Measurements from ENCODE around the gene ZNF483. TPM values are rescaled to one million over a fixed set of nuclear protein-coding genes. Genes with fewer than 3 reads are reported as not detected.

ZNF483 gene
- total and polyA plus RNA-seq, 2 of the 4 experiments (the other 2 are of a cell fraction): 0.10 to 0.90 TPM

DNA sequence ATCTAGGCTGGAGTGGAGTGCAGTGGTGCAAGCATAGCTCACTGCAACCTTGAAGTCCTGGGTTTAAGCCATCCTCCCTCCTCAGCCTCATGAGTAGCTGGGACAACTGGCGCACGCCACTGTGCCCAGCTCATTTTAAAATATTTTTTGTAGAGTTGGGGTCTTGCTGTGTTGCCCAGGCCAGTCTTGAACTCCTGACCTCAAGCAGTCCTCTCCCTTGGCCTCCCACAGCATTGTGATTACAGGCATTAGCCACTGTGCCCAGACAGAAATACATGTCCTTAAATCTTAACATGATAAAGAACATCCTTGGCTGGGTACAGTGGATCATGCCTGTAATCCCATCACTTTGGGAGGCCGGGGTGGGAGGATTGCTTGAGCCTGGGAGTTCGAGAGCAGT, 6.7 kb downstream of the ZNF483 start:
- TF ChIP-seq CHD1 (IDR thresholded peaks at IDR 0.05; ENCODE audit: low read depth, low read length) (no peak), RCOR1 (IDR thresholded peaks at IDR 0.05; ENCODE audit: insufficient replicate concordance, low read length) (no peak), FOS (IDR thresholded peaks at IDR 0.05; ENCODE audit: low read depth, low read length) (no peak), CEBPB (IDR thresholded peaks at IDR 0.05; ENCODE audit: low read depth, low read length) (no peak), RAD21 (IDR thresholded peaks at IDR 0.05; ENCODE audit: low read length) (no peak), NFE2L2 (IDR thresholded peaks at IDR 0.05; ENCODE audit: low read depth, low read length) (no peak), MAFK (IDR thresholded peaks at IDR 0.05; ENCODE audit: low read depth, low read length) (no peak), MAZ (IDR thresholded peaks at IDR 0.05; ENCODE audit: borderline replicate concordance, low read depth, low read length) (no peak), POLR2A (IDR thresholded peaks at IDR 0.05; ENCODE audit: low read depth, low read length) (no peak)
- TF ChIP-seq, protein P1, sequence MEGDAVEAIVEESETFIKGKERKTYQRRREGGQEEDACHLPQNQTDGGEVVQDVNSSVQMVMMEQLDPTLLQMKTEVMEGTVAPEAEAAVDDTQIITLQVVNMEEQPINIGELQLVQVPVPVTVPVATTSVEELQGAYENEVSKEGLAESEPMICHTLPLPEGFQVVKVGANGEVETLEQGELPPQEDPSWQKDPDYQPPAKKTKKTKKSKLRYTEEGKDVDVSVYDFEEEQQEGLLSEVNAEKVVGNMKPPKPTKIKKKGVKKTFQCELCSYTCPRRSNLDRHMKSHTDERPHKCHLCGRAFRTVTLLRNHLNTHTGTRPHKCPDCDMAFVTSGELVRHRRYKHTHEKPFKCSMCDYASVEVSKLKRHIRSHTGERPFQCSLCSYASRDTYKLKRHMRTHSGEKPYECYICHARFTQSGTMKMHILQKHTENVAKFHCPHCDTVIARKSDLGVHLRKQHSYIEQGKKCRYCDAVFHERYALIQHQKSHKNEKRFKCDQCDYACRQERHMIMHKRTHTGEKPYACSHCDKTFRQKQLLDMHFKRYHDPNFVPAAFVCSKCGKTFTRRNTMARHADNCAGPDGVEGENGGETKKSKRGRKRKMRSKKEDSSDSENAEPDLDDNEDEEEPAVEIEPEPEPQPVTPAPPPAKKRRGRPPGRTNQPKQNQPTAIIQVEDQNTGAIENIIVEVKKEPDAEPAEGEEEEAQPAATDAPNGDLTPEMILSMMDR (conservative IDR thresholded peaks at IDR 0.05; ENCODE audit: low read depth, low read length): no peak
- H4K5ac ChIP-seq (ENCODE audit: low read depth, low read length): no peak overlapping the region
- no peaks in the 10 kb centered on the region for H3K79me1 ChIP-seq (ENCODE audit: low read depth in 1 of 2, low read length in 2 of 2)
- no TSS peak for BruUV-seq (replicated peaks)
- no peak overlapping the region for H2BK120ac ChIP-seq (ENCODE audit: low read depth, low read length)
- CTCF ChIA-PET: no interaction called here
- H4K8ac ChIP-seq (ENCODE audit: low read depth in 2 of 2, low read length in 2 of 2): no peak overlapping the region
- no peak overlapping the region for H3K9ac ChIP-seq (ENCODE audit: low read depth, low read length)
- no peak overlapping the region for H2BK20ac ChIP-seq (ENCODE audit: low read depth, low read length)
- H3K27ac ChIP-seq (ENCODE audit: insufficient read depth, low read length): no peak overlapping the region
- H2AFZ ChIP-seq (replicated peaks; ENCODE audit: low read length, poor library complexity): no peak overlapping the region
- no peaks in the 10 kb centered on the region for H4K20me1 ChIP-seq (ENCODE audit: insufficient read depth, low read length)
- H3K36me3 ChIP-seq (ENCODE audit: control insufficient read depth, insufficient read depth, low read length): peaks cover 3% of the 10 kb centered on the region; the same call in 1 of the 2 replicates
- no peaks in the 10 kb centered on the region for H3K4me1 ChIP-seq (ENCODE audit: control insufficient read depth, insufficient read depth, low read length)
- H3K56ac ChIP-seq (ENCODE audit: extremely low read depth, insufficient read depth, low read length): no peak overlapping the region
- H2BK15ac ChIP-seq (ENCODE audit: low read depth, low read length): no peak overlapping the region
- POLR2A ChIA-PET (ENCODE audit: unreplicated experiment): no interaction called here
- no peak overlapping the region for H3K4ac ChIP-seq (ENCODE audit: low read depth, low read length)
- intact Hi-C loops (cut with micrococcal nuclease) (no loop called here), in situ Hi-C loops (cut with MboI; ENCODE audit: low sequenced_read_pairs) (no loop called here), dilution Hi-C loops (cut with HindIII; ENCODE audit: low sequenced_read_pairs, unreplicated experiment) (no loop called here)
- DNase-seq (no peak), ATAC-seq (ENCODE audit: low read depth) (no peak)
- no peaks in the 10 kb centered on the region for H3K9me1 ChIP-seq (ENCODE audit: insufficient read depth, low read length)
- no peak overlapping the region for H3K4me3 ChIP-seq (ENCODE audit: insufficient read depth, low read depth, low read length)
- no CpG with 5 or more reads among the region's 4 CpGs for WGBS, 2 experiments (ENCODE audit: extremely low coverage in 2 of 2, insufficient read length in 1 of 2)
- H2BK5ac ChIP-seq (ENCODE audit: low read depth, low read length, poor library complexity, severe bottlenecking): no peak overlapping the region
- no peak overlapping the region for H2AK5ac ChIP-seq (ENCODE audit: low read depth, low read length)
- H3K14ac ChIP-seq (replicated peaks; ENCODE audit: low read depth, low read length): no peak overlapping the region
- H2AK9ac ChIP-seq (replicated peaks; ENCODE audit: low read depth, low read length, poor library complexity): no peak overlapping the region
- H4K91ac ChIP-seq (ENCODE audit: insufficient read depth, low read depth, low read length): no peak overlapping the region
- H3K27me3 ChIP-seq (ENCODE audit: control insufficient read depth, insufficient read depth, low read length): no peaks in the 10 kb centered on the region
- no peak overlapping the region for H3K18ac ChIP-seq (ENCODE audit: low read depth, low read length)
- H3K4me2 ChIP-seq (ENCODE audit: low read depth, low read length): no peak overlapping the region
- H3K23ac ChIP-seq (ENCODE audit: low read depth, low read length): no peak overlapping the region
- peaks cover 17% of the 10 kb centered on the region for H3K9me3 ChIP-seq (ENCODE audit: control insufficient read depth, insufficient read depth, low read length)

Measured in IMR-90 (cell line).